Karpas-422 (cell line): ENCODE data around the gene STMND1. TPM values are rescaled to one million over a fixed set of nuclear protein-coding genes. Genes with fewer than 3 reads are reported as not detected.

Source experiments
- DNase-seq: peaks from one replicate; pipeline ENCODE4 v3.0.0-alpha.2; 2015
- H2AFZ ChIP-seq: fragments of 200-600 bp; sonication (generic); 2 replicates; pipeline ENCODE4 v1.6.1; 2014; ENCODE audit warnings: antibody characterized with exemption, low read length, mixed read lengths
- H3K27ac ChIP-seq: fragments of 200-600 bp; sonication (generic); 2 replicates; pipeline ENCODE4 v1.5.1; 2014; ENCODE audit warnings: mild to moderate bottlenecking, low read length, moderate library complexity
- H3K27me3 ChIP-seq: fragments of 200-600 bp; sonication (generic); 2 replicates; pipeline ENCODE4 v1.6.1; 2014; ENCODE audit warnings: low read length, mixed read lengths
- H3K36me3 ChIP-seq: fragments of 200-600 bp; sonication (generic); 2 replicates; pipeline ENCODE4 v1.6.1; 2014; ENCODE audit warnings: low read length, mixed read lengths; ENCODE audit not compliant: insufficient read depth
- H3K4me1 ChIP-seq: fragments of 200-600 bp; sonication (generic); 2 replicates; pipeline ENCODE4 v1.6.1; 2014; ENCODE audit warnings: mild to moderate bottlenecking, low read length, mixed read lengths
- H3K4me2 ChIP-seq: fragments of 200-600 bp; sonication (generic); 2 replicates; pipeline ENCODE4 v1.6.1; 2014; ENCODE audit warnings: low read length, low read depth, mild to moderate bottlenecking; ENCODE audit not compliant: poor library complexity, severe bottlenecking
- H3K4me3 ChIP-seq: fragments of 200-600 bp; sonication (generic); 2 replicates; pipeline ENCODE4 v1.5.1; 2014; ENCODE audit warnings: mild to moderate bottlenecking, antibody characterized with exemption, low read length, mixed read lengths
- H3K79me2 ChIP-seq: fragments of 200-600 bp; sonication (generic); 2 replicates; pipeline ENCODE4 v1.6.1; 2014; ENCODE audit warnings: mild to moderate bottlenecking, low read length, mixed read lengths
- H3K9ac ChIP-seq: fragments of 200-600 bp; sonication (generic); 2 replicates; pipeline ENCODE4 v1.6.0; 2014; ENCODE audit warnings: low read length
- H3K9me2 ChIP-seq: fragments of 200-600 bp; sonication (generic), shearing (Covaris generic); replicated peaks from 2 replicates; pipeline ENCODE4 v1.6.0; 2014; ENCODE audit warnings: mild to moderate bottlenecking, low read length, moderate library complexity; ENCODE audit not compliant: insufficient read depth
- H3K9me3 ChIP-seq: fragments of 300-700, 200-600 bp; sonication (generic); 2 replicates; pipeline ENCODE4 v1.6.1; 2014; ENCODE audit warnings: low read length, mixed read lengths
- H4K20me1 ChIP-seq: fragments of 200-600 bp; sonication (generic); 2 replicates; pipeline ENCODE4 v1.6.1; 2014; ENCODE audit warnings: mild to moderate bottlenecking, antibody characterized with exemption, low read length, low read depth; ENCODE audit not compliant: insufficient read depth
- total RNA-seq: library from RNA; depleted of rRNA; stranded (reverse); fragments of >200 nt; shearing (Covaris generic); gene quantifications from 2 replicates; pipeline ENCODE4 v1.2.3, GENCODE V29; 2014; ENCODE audit warnings: low replicate concordance

STMND1 gene
- total RNA-seq, 1 experiment from 2014 or later, result not detected

DNA sequence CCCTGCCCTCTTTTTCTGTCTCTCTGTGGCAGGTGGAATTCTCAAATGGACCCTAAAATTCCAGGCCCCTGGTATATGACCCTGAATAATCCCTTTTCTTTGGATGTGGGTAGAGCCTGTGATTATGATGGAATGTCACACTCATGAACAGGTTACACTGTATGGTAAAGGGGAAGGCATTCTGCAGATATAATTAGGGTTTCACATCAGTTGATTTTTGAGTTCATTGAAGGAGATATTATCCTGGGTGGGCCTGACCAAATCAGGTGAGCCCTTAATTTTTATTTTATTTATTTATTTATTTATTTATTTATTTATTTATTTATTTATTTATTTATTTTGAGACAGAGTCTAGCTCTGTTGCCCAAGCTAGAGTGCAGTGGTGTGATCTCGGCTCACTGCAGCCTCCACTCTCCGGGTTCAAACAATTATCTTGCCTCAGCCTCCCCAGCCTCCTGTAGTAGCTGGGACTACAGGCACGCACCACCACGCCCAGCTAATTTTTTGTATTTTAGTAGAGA lies 13.7 kb upstream of the STMND1 start:
- Histone ChIP-seq H2AFZ (no peak overlapping the region), H3K4me2 (no peak overlapping the region), H3K79me2 (no peaks in the 10 kb centered on the region), H3K9ac (no peak overlapping the region), H4K20me1 (no peaks in the 10 kb centered on the region), H3K4me1 (no peaks in the 10 kb centered on the region), H3K36me3 (no peaks in the 10 kb centered on the region), H3K9me3 (no peaks in the 10 kb centered on the region), H3K27me3 (no peaks in the 10 kb centered on the region), H3K9me2 (no peaks in the 10 kb centered on the region), H3K4me3 (no peak overlapping the region), H3K27ac (no peak overlapping the region)
- no peak for DNase-seq

DNA sequence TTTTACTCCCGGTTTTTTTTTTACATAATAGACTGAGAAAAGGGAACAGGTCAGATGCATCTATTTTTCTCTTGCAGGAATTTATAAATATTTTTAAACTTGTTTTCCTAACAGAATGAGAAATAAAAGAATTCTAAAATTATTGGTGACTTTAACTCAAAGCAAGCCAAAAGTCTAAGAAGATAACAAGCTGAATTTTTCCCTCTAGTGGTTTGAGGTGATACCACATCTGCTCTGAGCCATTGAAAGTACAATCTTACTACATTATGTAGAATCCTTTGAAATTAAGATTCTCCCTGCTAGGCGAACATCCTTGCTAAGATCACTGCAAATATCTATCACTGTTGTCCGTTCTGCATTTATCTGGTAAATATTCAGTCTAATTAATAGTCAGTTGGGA lies 10.7 kb upstream of the STMND1 start:
- H3K9me2 ChIP-seq, result no peaks in the 10 kb centered on the region
- no peaks in the 10 kb centered on the region for H4K20me1 ChIP-seq
- H2AFZ ChIP-seq, result no peak overlapping the region
- no peaks in the 10 kb centered on the region for H3K27me3 ChIP-seq
- H3K27ac ChIP-seq, result no peak overlapping the region
- no peaks in the 10 kb centered on the region for H3K79me2 ChIP-seq
- no peak overlapping the region for H3K4me2 ChIP-seq
- H3K4me1 ChIP-seq, result no peaks in the 10 kb centered on the region
- H3K9me3 ChIP-seq, result no peaks in the 10 kb centered on the region
- no peak overlapping the region for H3K9ac ChIP-seq
- H3K4me3 ChIP-seq, result no peak overlapping the region
- H3K36me3 ChIP-seq, result no peaks in the 10 kb centered on the region
- no peak for DNase-seq

DNA sequence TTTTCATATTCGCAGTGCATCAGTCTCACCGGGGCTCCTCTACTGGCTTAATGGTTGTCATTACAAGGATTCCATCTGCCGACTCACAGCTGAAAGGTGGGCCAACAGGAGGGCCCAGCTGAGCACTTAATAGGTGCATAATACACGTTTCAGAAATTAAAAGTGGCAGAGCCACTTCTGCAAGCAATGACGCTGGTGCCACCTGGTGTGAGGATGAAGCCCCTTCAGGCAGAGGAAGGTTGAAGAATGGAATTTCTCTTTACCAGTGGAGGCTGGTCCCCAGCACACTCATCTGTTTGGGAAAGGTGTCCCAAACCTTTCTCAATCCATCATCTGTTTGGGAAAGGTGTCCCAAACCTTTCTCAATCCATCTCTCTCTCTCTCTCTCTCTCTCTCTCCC lies 8.2 kb upstream of the STMND1 start:
- Histone ChIP-seq H3K9me3 (no peaks in the 10 kb centered on the region), H2AFZ (no peak overlapping the region), H3K36me3 (no peaks in the 10 kb centered on the region), H4K20me1 (no peaks in the 10 kb centered on the region), H3K9me2 (no peaks in the 10 kb centered on the region), H3K4me2 (no peak overlapping the region), H3K27me3 (no peaks in the 10 kb centered on the region), H3K79me2 (no peaks in the 10 kb centered on the region), H3K4me1 (no peaks in the 10 kb centered on the region), H3K4me3 (no peak overlapping the region), H3K27ac (no peak overlapping the region), H3K9ac (no peak overlapping the region)
- peak; percentile 50 for DNase-seq

DNA sequence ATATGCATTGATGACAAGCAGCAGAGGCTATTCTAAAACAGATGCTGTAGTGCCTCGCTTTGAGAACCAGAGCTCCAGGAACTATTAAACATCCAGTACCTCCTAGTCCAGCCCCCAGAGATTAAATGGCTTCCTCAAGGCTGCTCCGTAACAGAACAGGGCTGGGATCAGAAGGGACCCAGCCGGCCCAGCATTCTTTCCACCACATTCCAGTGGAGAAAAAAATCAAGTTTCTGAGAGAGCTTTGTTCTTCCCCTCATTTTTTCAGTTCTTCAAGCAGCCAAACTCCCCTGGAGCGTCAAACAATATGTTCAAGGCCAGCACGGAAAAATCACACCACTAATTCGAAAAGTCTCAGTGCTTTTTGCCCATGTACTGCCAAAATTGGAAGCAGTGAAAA lies 5.8 kb upstream of the STMND1 start:
- no peak overlapping the region for H3K9ac ChIP-seq
- H3K27ac ChIP-seq, result no peak overlapping the region
- no peak overlapping the region for H3K4me2 ChIP-seq
- no peaks in the 10 kb centered on the region for H3K9me2 ChIP-seq
- no peaks in the 10 kb centered on the region for H3K4me1 ChIP-seq
- H4K20me1 ChIP-seq, result no peaks in the 10 kb centered on the region
- H3K4me3 ChIP-seq, result no peak overlapping the region
- H3K9me3 ChIP-seq, result no peaks in the 10 kb centered on the region
- H3K36me3 ChIP-seq, result no peaks in the 10 kb centered on the region
- H2AFZ ChIP-seq, result no peak overlapping the region
- DNase-seq, result no peak
- H3K79me2 ChIP-seq, result no peaks in the 10 kb centered on the region
- no peaks in the 10 kb centered on the region for H3K27me3 ChIP-seq

DNA sequence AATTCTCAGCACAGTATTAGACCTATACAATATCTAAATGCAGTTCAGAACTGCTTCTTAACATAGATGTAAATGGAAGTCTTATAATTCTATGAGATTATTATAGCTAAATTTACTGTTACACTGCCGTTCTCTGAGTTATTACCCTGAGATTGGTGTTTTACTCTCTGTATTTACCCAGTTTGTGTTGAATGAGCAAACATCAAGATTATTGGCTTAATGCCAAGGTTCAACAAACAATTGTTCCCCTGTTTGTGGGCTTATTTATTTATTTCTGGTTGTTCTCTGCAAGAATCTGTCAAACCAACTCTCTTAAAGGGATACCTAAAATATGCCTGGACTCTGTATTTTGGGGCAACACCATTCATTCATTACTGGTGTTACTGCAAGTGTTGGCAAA lies 5.2 kb upstream of the STMND1 start:
- no peak overlapping the region for H3K27ac ChIP-seq
- H3K36me3 ChIP-seq, result no peaks in the 10 kb centered on the region
- no peak overlapping the region for H3K4me2 ChIP-seq
- no peaks in the 10 kb centered on the region for H3K27me3 ChIP-seq
- no peak overlapping the region for H2AFZ ChIP-seq
- no peak for DNase-seq
- no peaks in the 10 kb centered on the region for H3K9me2 ChIP-seq
- no peaks in the 10 kb centered on the region for H3K79me2 ChIP-seq
- H3K9ac ChIP-seq, result no peak overlapping the region
- H3K9me3 ChIP-seq, result no peaks in the 10 kb centered on the region
- no peaks in the 10 kb centered on the region for H4K20me1 ChIP-seq
- no peak overlapping the region for H3K4me3 ChIP-seq
- no peaks in the 10 kb centered on the region for H3K4me1 ChIP-seq

DNA sequence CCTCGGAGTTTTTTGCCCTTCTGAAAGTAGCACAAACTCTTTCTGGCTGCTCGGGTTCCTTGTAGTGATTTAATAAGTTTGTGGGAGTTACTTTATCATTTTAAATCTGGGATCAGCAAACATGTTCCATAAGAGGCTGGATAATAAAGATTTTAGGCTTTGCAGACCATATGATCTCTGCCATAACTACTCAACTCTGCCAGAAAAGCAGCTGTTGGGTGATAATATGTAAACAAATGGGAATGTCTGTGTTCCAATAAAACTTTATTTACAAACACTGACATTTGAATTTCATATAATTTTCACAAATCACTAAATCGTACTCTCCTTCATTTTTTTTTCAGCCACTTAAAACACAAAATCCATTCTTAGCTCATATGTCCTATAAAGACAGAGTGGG lies 3.9 kb upstream of the STMND1 start:
- Histone ChIP-seq H3K4me1 (no peaks in the 10 kb centered on the region), H3K27me3 (no peaks in the 10 kb centered on the region), H3K4me3 (no peak overlapping the region), H3K9ac (no peak overlapping the region), H3K4me2 (no peak overlapping the region), H3K27ac (no peak overlapping the region), H3K36me3 (no peaks in the 10 kb centered on the region), H3K79me2 (no peaks in the 10 kb centered on the region), H2AFZ (no peak overlapping the region), H3K9me3 (no peaks in the 10 kb centered on the region; the same call in 1 of the 2 replicates), H3K9me2 (no peaks in the 10 kb centered on the region), H4K20me1 (no peaks in the 10 kb centered on the region)
- no peak for DNase-seq

DNA sequence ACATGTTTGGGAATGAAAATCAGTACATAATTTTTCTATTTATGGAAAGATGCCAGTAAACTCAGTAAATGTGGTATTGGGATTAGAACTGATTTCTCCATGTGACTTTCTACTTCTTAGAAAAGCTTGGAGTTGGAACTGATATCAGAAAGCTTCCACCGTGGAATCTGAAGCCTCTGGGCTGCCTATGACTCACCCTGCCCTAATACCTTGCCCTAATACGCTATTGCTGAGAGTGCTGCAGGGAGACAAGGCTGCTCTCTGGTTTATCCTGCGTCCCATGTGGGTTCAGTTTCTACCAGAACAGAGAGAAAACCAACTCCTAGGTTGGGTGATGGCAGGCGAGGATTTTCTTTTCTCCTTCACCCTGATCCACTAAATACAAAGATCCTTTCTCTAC lies 3.3 kb upstream of the STMND1 start:
- Histone ChIP-seq H4K20me1 (no peaks in the 10 kb centered on the region), H3K27ac (no peak overlapping the region), H3K9me2 (no peaks in the 10 kb centered on the region), H3K9ac (no peak overlapping the region), H2AFZ (no peak overlapping the region), H3K4me2 (no peak overlapping the region), H3K9me3 (no peaks in the 10 kb centered on the region; the same call in 1 of the 2 replicates), H3K27me3 (no peaks in the 10 kb centered on the region), H3K36me3 (no peaks in the 10 kb centered on the region), H3K4me1 (no peaks in the 10 kb centered on the region), H3K4me3 (no peak overlapping the region), H3K79me2 (no peaks in the 10 kb centered on the region)
- DNase-seq, result no peak

DNA sequence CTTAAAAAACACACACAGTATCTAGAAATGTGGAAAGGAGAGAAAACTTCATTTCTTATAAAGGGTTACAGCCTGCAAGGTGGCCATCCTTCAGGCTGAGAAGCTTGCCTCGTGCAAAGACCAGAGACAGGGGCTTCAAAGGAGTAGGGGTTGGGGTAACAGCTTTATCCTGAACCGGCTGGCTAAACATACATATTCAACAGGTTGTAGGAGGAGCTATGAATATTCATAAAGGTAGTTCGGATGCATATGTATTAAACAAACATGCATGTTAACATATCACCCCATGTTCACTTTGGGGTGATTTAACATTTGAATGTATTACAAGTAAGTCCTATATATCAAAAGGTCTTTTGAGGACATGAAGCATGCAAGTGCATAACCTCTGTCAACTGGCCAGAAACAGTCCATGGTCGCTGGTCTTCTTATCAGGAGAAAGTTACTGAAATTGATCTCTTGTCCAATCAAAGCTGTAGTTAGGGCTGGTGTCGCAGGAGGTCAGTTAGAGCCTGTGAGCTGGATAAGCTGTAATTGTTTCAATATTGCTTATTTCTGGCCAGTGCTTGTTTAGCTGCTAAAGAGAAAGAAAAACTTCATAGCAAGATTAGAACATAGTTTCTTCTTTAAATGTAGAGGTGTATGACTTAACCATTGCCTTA lies 2.3 kb upstream of the STMND1 start:
- no peaks in the 10 kb centered on the region for H4K20me1 ChIP-seq
- H3K9me2 ChIP-seq, result no peaks in the 10 kb centered on the region
- no peak overlapping the region for H3K9ac ChIP-seq
- no peak overlapping the region for H2AFZ ChIP-seq
- no peaks in the 10 kb centered on the region for H3K4me1 ChIP-seq
- DNase-seq, result no peak
- no peaks in the 10 kb centered on the region for H3K27me3 ChIP-seq
- H3K9me3 ChIP-seq, result no peaks in the 10 kb centered on the region; the same call in 1 of the 2 replicates
- H3K36me3 ChIP-seq, result no peaks in the 10 kb centered on the region
- no peak overlapping the region for H3K27ac ChIP-seq
- no peaks in the 10 kb centered on the region for H3K79me2 ChIP-seq
- H3K4me3 ChIP-seq, result no peak overlapping the region
- no peak overlapping the region for H3K4me2 ChIP-seq
